Measurements from ENCODE around the gene ARHGAP19.

DNA sequence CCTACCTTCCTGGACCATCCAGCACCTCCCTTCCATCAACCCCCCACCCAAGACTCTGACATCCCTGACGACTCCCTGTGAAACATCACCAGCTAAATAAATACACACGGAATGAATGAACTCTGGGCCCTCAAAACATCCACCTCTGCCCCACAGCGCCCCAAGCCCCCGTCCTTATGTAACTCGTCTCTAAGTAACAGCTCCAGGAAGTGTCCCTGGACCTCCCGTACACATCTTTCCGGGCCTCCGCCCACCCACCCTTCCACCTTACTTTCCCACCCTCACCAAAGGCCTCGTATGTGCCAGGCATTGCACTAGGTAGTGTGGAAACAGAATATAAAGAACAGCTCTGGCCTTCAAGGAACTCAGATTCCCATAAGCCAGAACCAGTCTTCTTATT lies 79.0 kb downstream of the ARHGAP19 start:
- no peak for TF ChIP-seq POLR2A (IDR thresholded peaks at IDR 0.05)
- TF ChIP-seq, protein P1, sequence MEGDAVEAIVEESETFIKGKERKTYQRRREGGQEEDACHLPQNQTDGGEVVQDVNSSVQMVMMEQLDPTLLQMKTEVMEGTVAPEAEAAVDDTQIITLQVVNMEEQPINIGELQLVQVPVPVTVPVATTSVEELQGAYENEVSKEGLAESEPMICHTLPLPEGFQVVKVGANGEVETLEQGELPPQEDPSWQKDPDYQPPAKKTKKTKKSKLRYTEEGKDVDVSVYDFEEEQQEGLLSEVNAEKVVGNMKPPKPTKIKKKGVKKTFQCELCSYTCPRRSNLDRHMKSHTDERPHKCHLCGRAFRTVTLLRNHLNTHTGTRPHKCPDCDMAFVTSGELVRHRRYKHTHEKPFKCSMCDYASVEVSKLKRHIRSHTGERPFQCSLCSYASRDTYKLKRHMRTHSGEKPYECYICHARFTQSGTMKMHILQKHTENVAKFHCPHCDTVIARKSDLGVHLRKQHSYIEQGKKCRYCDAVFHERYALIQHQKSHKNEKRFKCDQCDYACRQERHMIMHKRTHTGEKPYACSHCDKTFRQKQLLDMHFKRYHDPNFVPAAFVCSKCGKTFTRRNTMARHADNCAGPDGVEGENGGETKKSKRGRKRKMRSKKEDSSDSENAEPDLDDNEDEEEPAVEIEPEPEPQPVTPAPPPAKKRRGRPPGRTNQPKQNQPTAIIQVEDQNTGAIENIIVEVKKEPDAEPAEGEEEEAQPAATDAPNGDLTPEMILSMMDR (IDR thresholded peaks at IDR 0.05), result no peak

Measured in transverse colon (tissue), 3 donors.